HG02571 (cell line): Measurements from ENCODE around the gene PLPP1.
A peak's percentile ranks its signal among the peaks of the same experiment; 100 is the strongest.

Source experiments
- ATAC-seq: cut with Tn5 transposase; IDR thresholded peaks from one replicate; pipeline ENCODE4 v1.9.1; 2021; ENCODE audit warnings: mild to moderate bottlenecking, moderate library complexity; ENCODE audit not compliant: unreplicated experiment

PLPP1 gene

GRCh38 chr5:55534436-55535198 is at the start of gene PLPP1:
TSS of gene PLPP1 (minus strand) at chr5:55534964. CDS start at chr5:55534629, 335 bp downstream.
- peak; percentile 89 for ATAC-seq

DNA sequence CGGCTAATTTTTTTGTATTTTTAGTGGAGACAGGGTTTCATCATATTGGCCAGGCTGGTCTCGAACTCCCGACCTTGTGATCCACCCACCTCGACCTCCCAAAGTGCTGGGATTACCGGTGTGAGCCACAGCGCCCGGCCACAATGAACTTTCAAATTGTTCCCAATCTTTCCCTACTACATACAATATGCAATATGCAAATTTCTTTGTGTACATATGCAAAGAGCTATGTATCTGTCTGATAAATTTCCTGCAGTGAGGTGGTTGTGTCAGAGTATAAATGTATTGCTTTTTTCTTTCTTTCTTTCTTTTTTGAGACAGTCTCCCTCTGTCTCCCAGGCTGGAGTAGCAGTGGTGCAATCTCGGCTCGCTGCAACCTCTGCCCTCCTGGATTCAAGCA is 48.8 kb upstream of the PLPP1 start:
- ATAC-seq: no peak

- no peak for ATAC-seq
Observed at GRCh38 chr5:55582256-55582655, 47.5 kb upstream of the PLPP1 start.

DNA sequence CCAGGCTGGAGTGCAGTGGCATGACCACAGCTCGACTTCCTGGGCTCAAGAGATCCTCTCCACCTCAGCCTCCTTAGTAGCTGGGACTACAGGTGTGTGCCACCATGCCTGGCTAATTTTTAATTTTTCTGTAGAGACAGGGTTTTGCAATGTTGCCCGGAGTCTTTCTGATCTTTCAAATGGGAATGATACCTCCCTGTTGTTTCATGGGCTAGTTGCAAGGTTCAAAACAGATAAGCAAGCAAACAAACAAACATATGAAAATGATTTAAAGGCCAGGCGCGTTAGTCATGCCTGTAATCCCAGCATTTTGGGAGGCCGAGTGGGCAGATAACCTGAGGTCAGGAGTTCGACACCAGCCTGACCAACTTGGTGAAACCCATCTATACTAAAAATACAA is 45.3 kb upstream of the PLPP1 start:
- no peak for ATAC-seq

DNA sequence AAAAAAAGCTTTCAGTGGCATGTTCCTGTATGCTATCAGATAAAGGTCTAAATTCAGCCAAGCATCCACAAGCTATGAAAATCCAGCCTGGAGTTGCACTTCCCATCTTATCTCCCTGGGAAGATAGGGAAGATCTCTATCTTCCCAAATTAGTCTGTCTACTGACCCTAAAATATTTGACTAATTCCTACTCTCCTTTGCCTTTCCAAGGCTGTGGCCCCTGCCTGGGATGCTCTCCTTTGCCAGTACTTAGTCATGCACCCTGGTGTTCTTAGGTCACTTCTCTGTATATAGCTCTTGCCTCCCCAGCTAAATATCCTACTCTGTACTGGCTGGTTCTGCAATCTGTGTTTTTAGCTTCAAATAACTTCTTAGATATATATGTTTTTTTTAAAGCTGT is 44.0 kb upstream of the PLPP1 start:
- no peak for ATAC-seq

GRCh38 chr5:55577353-55578060 is 42.7 kb upstream of the PLPP1 start:
- ATAC-seq: no peak

- ATAC-seq: no peak
Observed at GRCh38 chr5:55576661-55577060, 41.9 kb upstream of the PLPP1 start.

- no peak for ATAC-seq
Observed at GRCh38 chr5:55575815-55576583, 41.2 kb upstream of the PLPP1 start.

DNA sequence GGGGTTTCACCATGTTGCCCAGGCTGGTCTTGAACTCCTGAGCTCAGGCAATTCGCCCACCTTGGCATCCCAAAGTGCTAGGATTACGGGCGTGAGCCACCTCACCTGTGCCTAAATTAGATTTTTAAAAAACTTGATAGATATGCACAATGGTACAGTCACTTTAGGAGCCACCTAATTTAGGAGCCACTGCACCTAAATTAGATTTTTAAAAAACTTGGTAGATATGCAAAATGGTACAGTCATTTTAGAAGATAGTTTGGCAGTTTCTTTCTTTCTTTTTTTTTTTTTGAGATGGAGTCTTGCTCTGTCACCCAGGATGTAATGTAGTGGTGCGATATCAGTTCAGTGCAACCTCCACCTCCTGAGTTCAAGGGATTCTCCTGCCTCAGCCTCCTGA is 37.8 kb upstream of the PLPP1 start:
- ATAC-seq: no peak

- ATAC-seq: no peak
Observed at GRCh38 chr5:55572020-55572419, 37.3 kb upstream of the PLPP1 start.

GRCh38 chr5:55570570-55570969 is 35.8 kb upstream of the PLPP1 start:
- no peak for ATAC-seq

DNA sequence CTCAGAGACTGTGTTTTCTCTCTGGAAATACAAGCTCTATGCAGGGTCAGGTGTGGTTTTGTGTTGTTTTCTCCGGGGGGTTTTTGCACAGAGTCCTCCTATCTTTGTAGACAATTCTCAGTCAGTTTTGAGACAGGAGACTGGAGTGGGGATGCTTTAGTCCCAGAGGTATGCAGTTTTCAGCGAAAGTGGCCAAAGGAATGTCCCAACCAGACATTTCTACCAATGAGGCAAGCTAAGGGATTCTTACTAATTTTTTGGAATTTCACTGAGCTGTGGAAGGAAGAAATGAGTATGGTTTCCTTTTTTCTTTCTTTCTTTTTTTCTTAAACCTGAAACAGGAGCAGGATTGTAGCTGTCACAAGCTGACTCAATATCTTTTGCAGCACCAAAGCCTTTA is 35.3 kb upstream of the PLPP1 start:
- no peak for ATAC-seq

- ATAC-seq: no peak
Observed at GRCh38 chr5:55569513-55569865, 34.7 kb upstream of the PLPP1 start.

GRCh38 chr5:55568654-55569512 is 34.1 kb upstream of the PLPP1 start:
- ATAC-seq: no peak

DNA sequence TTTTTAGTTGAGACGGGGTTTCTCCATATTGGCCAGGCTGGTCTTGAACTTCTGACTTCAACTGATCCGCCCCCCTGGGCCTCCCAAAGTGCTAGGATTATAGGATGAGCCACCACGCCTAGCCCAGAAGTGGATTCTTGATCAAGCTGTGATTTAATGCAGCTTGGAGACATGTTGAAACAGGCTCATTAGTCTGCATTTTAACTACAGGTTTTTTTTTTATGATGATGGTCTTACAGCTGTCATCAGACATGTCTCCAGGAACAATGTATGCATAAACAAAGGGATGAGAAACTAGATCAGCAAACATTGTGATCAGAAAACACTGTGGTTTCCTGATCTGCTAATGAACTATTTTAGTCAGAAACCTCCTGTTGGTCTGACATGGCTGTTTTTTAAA is 30.0 kb upstream of the PLPP1 start:
- ATAC-seq: no peak

DNA sequence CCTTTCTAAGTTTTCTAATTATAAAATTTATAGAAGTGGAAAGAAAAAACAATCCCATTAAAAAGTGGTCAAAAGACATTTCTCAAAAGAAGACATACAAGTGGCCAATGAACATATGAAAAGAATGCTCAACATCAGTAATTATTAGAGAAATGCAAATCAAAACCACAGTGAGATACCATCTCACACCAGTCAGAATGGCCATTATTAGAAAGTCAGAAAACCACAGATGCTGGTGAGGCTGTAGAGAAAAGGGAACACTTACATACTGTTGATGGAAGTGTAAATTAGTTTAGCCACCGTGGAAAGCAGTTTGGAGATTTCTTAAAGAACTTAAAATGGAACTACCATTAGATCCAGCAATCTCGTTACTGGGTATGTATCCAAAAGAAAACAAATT is 23.7 kb upstream of the PLPP1 start:
- no peak for ATAC-seq

DNA sequence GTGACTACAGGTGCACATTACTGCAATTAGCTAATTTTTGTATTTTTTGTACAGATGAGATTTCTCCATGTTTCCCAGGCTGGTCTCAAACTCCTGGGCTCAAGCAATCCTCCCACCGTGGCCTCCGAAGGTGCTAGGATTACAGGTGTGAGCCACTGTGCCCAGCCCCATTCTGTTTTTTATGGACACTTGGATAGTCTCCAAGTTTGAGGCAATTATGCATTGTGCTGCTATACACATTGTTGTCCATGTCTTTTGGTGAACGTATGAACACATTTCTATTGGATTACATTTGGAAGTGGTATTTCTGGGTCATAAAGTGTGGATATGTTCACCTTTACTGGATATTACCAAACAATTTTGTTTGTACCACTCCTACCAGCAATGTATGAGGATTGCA is 22.4 kb upstream of the PLPP1 start:
- no peak for ATAC-seq

DNA sequence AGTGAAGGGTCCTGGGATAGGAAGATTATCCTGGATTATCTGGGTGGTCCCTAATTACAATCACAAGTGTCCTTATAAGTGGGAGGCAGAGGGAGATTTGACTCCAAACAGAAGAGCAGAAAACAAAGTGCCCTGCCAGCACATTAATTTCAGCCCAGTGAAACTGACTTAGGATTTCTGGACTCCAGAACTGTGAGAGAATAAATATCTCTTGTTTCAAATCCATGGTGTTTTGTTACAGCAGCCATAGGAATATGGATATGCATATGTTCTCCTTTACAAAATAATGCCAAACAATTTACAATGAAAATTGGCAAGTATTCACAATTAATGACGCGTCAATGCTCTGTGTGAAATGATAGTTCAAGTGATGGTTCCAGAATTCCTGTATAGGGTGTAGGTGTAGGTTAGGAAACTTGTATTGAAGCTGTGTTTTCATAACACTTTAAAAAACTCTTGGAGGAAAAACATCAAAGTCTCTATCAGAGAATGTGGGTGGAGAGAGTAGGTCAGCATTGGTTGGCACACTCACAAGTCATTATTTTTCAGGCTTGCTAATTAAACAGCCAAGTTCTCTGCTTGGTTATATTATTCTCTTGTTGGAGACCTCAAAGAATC is 19.9 kb upstream of the PLPP1 start:
- no peak for ATAC-seq

DNA sequence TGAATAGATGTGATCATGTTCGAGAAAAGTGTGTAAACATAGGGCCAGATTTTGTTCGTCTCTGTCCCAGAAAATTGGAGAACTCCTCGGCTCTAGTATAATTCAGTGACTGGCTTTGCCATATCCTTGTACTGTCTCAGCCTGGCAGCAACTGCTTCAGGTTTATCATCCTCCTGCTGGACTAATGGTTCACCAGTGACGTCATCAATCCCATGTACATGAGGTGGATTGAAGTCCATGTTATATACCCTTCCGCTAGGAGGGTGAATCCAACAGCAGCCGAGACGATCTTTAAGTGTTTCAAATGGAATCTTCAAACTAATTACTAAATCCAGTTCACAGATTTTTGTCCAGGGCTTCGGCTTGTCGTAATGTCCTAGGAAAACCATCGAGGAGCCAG is 17.1 kb upstream of the PLPP1 start:
- ATAC-seq: no peak

- no peak for ATAC-seq
Observed at GRCh38 chr5:55551358-55551757, 16.6 kb upstream of the PLPP1 start.

DNA sequence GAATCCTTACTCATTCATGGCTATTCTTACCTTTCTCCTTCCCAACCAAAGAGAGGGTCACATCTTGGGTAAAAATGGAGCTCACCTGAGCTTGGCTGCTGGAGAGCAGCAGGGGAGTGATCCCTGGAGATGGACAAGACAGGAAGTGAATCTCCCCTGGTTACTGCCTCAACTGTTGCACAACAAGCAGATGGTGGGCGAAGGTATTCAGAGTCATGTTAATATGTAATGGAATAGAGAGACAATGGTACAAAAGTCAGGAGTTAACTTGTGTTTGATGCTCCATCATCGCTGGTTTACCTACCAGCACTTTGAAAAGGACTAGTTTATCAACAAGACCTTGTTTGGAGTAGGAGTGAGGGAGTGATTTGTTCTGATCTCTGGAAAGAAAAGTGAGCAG is 13.0 kb upstream of the PLPP1 start:
- no peak for ATAC-seq
